PC-9 (cell line): ENCODE measurements around the gene PKIB. TPM values are rescaled to one million over a fixed set of nuclear protein-coding genes. Genes with fewer than 3 reads are reported as not detected.

ENCODE experiments used
- BruUV-seq: library from RNA; stranded (reverse); fragments of 400-500 nt; replicated peaks from 2 replicates; lab custom pipeline; 2021; lab: Mats Ljungman, UMichigan
- CTCF ChIA-PET: fragments of 300-600 bp; sonication (Branson Sonifier 250); formaldehyde crosslinking; loops from one replicate; lab custom pipeline; 2022; ENCODE audit warnings: antibody characterized with exemption; lab: Charles Lee
- POLR2A ChIA-PET: fragments of 300-600 bp; sonication (Branson Sonifier 250); formaldehyde crosslinking; loops from one replicate; lab custom pipeline; 2022; ENCODE audit warnings: antibody characterized with exemption; ENCODE audit not compliant: unreplicated experiment; lab: Charles Lee
- DNase-seq, 2 experiments: peaks; one replicate each; pipeline versions ENCODE4 v3.0.0 to v3.0.0-alpha.2; 2015 to 2022; ENCODE audit warnings: mixed read lengths in 1 of 2
- H2AFZ ChIP-seq: fragments of 200-600 bp; sonication (generic); 2 replicates; pipeline ENCODE4 v1.8.1; 2017; ENCODE audit warnings: antibody characterized with exemption
- H3F3A ChIP-seq: fragments of 200-600 bp; sonication (generic); 2 replicates; pipeline ENCODE4 v1.8.1; 2017; ENCODE audit warnings: antibody characterized with exemption, mild to moderate bottlenecking, low read depth; ENCODE audit not compliant: insufficient read depth
- H3K27ac ChIP-seq: fragments of 200-600 bp; sonication (generic); 2 replicates; pipeline ENCODE4 v1.6.1; 2016; ENCODE audit warnings: mixed run types
- H3K27me3 ChIP-seq: fragments of 200-600 bp; sonication (generic); 2 replicates; pipeline ENCODE4 v1.6.1; 2016; ENCODE audit warnings: low read depth, mixed run types; ENCODE audit not compliant: insufficient read depth
- H3K36me3 ChIP-seq: fragments of 200-600 bp; sonication (generic); 2 replicates; pipeline ENCODE4 v1.6.1; 2016; ENCODE audit warnings: low read depth, mixed run types
- H3K4me1 ChIP-seq: fragments of 200-600 bp; sonication (generic); replicated peaks from 2 replicates; pipeline ENCODE4 v1.6.1; 2016; ENCODE audit warnings: mixed run types; ENCODE audit not compliant: insufficient read depth
- H3K4me2 ChIP-seq: fragments of 200-600 bp; sonication (generic); 2 replicates; pipeline ENCODE4 v1.6.1; 2017; ENCODE audit warnings: mixed run types
- H3K4me3 ChIP-seq: fragments of 200-600 bp; sonication (generic); 2 replicates; pipeline ENCODE4 v1.6.1; 2016; ENCODE audit warnings: mixed run types
- H3K79me2 ChIP-seq: fragments of 200-600 bp; sonication (generic); 2 replicates; pipeline ENCODE4 v1.6.1; 2017; ENCODE audit warnings: low read depth, mixed run types
- H3K9me2 ChIP-seq: fragments of 200-600 bp; sonication (generic); 2 replicates; pipeline ENCODE4 v1.8.1; 2017; ENCODE audit warnings: mild to moderate bottlenecking; ENCODE audit not compliant: insufficient read depth
- H3K9me3 ChIP-seq: fragments of 200-600 bp; sonication (generic); 2 replicates; pipeline ENCODE4 v1.8.1; 2016; ENCODE audit warnings: low read depth; ENCODE audit not compliant: insufficient read depth
- H4K20me1 ChIP-seq: fragments of 200-600 bp; sonication (generic); 2 replicates; pipeline ENCODE4 v1.8.1; 2017; ENCODE audit not compliant: insufficient read depth
- EZH2 ChIP-seq: fragments of 200-600 bp; sonication (generic); IDR thresholded peaks from 2 replicates; pipeline ENCODE4 v1.8.0; 2017; ENCODE audit warnings: antibody characterized with exemption, low read depth
- intact Hi-C: fragments of 100-400 bp; cut with micrococcal nuclease; formaldehyde crosslinking; loops from one replicate; pipeline ENCODE4 v1.10.0; 2022; ENCODE audit not compliant: unreplicated experiment
- total RNA-seq: library from RNA; stranded (reverse); gene quantifications from 2 replicates; pipeline ENCODE4 v1.2.3, GENCODE V29; 2021
- TF ChIP-seq, protein P1 (sequence below): fragments of 200-600 bp; sonication (generic); conservative IDR thresholded peaks from 2 replicates; pipeline ENCODE4 v1.6.1; 2017; ENCODE audit warnings: mixed run types, antibody characterized with exemption, mild to moderate bottlenecking, moderate library complexity

PKIB gene
- total RNA-seq, 1 experiment from 2014 or later, result 7.0 TPM

DNA sequence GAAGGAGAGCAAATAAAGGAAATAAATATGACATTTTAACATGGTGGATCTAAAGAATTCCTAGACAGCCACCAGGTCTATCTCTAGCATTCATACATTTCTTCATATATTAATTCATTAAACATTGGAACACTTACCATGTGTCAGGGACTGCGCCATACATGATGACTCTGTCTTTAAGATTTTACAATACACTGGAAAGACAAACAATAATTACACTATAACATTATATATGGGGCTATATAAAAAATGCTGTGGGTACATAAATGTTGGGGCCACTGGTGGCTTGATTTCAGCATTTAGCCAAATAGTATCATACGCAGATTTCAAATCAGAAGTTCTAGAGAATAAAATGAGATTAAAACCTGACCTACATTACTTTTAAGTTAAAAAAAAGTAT is 33.3 kb upstream of the PKIB start:
- no peak overlapping the region for H2AFZ ChIP-seq
- intact Hi-C loops, result no loop called here
- no peaks in the 10 kb centered on the region for H3K36me3 ChIP-seq
- no peak overlapping the region for H3K4me2 ChIP-seq
- no peak overlapping the region for H3K4me3 ChIP-seq
- peaks cover 13% of the 10 kb centered on the region; the same call in 1 of the 2 replicates for H3K9me3 ChIP-seq
- H4K20me1 ChIP-seq, result no peaks in the 10 kb centered on the region
- H3K9me2 ChIP-seq, result no peaks in the 10 kb centered on the region
- DNase-seq, result no peak
- H3K79me2 ChIP-seq, result no peaks in the 10 kb centered on the region
- H3K4me1 ChIP-seq, result peaks cover 5% of the 10 kb centered on the region
- no peak overlapping the region for H3K27ac ChIP-seq
- BruUV-seq, result no TSS peak
- ChIA-PET CTCF (interaction anchor here (0.8 kb wide), 1 partner anchor 119 kb away, joined by 5 read pairs; no protein-coding TSS in a partner anchor), POLR2A (no interaction called here)
- no peaks in the 10 kb centered on the region for H3F3A ChIP-seq
- TF ChIP-seq, protein P1, sequence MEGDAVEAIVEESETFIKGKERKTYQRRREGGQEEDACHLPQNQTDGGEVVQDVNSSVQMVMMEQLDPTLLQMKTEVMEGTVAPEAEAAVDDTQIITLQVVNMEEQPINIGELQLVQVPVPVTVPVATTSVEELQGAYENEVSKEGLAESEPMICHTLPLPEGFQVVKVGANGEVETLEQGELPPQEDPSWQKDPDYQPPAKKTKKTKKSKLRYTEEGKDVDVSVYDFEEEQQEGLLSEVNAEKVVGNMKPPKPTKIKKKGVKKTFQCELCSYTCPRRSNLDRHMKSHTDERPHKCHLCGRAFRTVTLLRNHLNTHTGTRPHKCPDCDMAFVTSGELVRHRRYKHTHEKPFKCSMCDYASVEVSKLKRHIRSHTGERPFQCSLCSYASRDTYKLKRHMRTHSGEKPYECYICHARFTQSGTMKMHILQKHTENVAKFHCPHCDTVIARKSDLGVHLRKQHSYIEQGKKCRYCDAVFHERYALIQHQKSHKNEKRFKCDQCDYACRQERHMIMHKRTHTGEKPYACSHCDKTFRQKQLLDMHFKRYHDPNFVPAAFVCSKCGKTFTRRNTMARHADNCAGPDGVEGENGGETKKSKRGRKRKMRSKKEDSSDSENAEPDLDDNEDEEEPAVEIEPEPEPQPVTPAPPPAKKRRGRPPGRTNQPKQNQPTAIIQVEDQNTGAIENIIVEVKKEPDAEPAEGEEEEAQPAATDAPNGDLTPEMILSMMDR, result no peak
- no peak for TF ChIP-seq EZH2
- no peaks in the 10 kb centered on the region for H3K27me3 ChIP-seq

- peaks cover 13% of the 10 kb centered on the region; the same call in 1 of the 2 replicates for H3K9me3 ChIP-seq
- no TSS peak for BruUV-seq
- H3K79me2 ChIP-seq, result no peaks in the 10 kb centered on the region
- H3K27me3 ChIP-seq, result no peaks in the 10 kb centered on the region
- no peak overlapping the region for H2AFZ ChIP-seq
- H3K36me3 ChIP-seq, result no peaks in the 10 kb centered on the region
- H3K4me3 ChIP-seq, result no peak overlapping the region
- peaks cover 5% of the 10 kb centered on the region for H3K4me1 ChIP-seq
- H3F3A ChIP-seq, result no peaks in the 10 kb centered on the region
- no peak for TF ChIP-seq EZH2
- TF ChIP-seq, protein P1, result no peak
- no peak overlapping the region for H3K4me2 ChIP-seq
- CTCF ChIA-PET, result no interaction called here
- H3K27ac ChIP-seq, result no peak overlapping the region
- no peaks in the 10 kb centered on the region for H3K9me2 ChIP-seq
- H4K20me1 ChIP-seq, result no peaks in the 10 kb centered on the region
- intact Hi-C loops, result no loop called here
- DNase-seq, result no peak
- POLR2A ChIA-PET, result no interaction called here
Observed at GRCh38 chr6:122578961-122579360, 31.2 kb upstream of the PKIB start.

GRCh38 chr6:122580737-122581136 is 29.5 kb upstream of the PKIB start:
- intact Hi-C loops, result no loop called here
- H3K36me3 ChIP-seq, result no peaks in the 10 kb centered on the region
- ChIA-PET POLR2A (interaction anchor here (0.7 kb wide), 1 partner anchor 167 kb away, joined by 3 read pairs; no protein-coding TSS in a partner anchor), CTCF (no interaction called here)
- H3F3A ChIP-seq, result no peaks in the 10 kb centered on the region
- H4K20me1 ChIP-seq, result no peaks in the 10 kb centered on the region
- no TSS peak for BruUV-seq
- H3K27ac ChIP-seq, result no peak overlapping the region
- peak overlapping the region; percentile 43 for H3K4me2 ChIP-seq
- no peak overlapping the region; the same call in 1 of the 2 replicates for H2AFZ ChIP-seq
- H3K4me1 ChIP-seq, result peaks cover 5% of the 10 kb centered on the region
- no peaks in the 10 kb centered on the region for H3K79me2 ChIP-seq
- peak in 1 of 2 experiments; percentile 76 for DNase-seq
- no peaks in the 10 kb centered on the region for H3K27me3 ChIP-seq
- TF ChIP-seq EZH2, result no peak
- TF ChIP-seq, protein P1, result peak; percentile 49; the same call in 1 of the 2 replicates
- H3K9me3 ChIP-seq, result peaks cover 10% of the 10 kb centered on the region; the same call in 1 of the 2 replicates
- no peak overlapping the region for H3K4me3 ChIP-seq
- H3K9me2 ChIP-seq, result no peaks in the 10 kb centered on the region
